Stimulated activated naive B cell treated with anti-CD40 and anti-IgM and Interleukin-4, amounts not matched to agents 10 μg/mL and 1 μg/mL and 100 μg/mL, for 72 hours (primary cell): ENCODE results near the gene MRPS17.
A peak's percentile ranks its signal among the peaks of the same experiment; 100 is the strongest.

Source experiments
- ATAC-seq, 2 donors: fragments of 150-1000 bp; cut with Tn5 transposase; replicated peaks; 2 replicates each; pipeline ENCODE4 v1.10.0; 2021; ENCODE audit warnings: moderate library complexity in 1 of 2
- DNase-seq: peaks from one replicate; pipeline ENCODE4 v3.0.0; 2021
- H3K27ac Mint-ChIP-seq: one replicate; pipeline ENCODE4 v1.8.0; 2022; ENCODE audit warnings: mild to moderate bottlenecking, mixed read lengths
- H3K27me3 Mint-ChIP-seq, 2 donors: one replicate each; pipeline ENCODE4 v1.8.0; 2022; ENCODE audit warnings: mixed read lengths in 2 of 2
- H3K36me3 Mint-ChIP-seq, 2 donors: one replicate each; pipeline ENCODE4 v1.8.0; 2022; ENCODE audit warnings: mixed read lengths in 2 of 2, mild to moderate bottlenecking in 1 of 2
- H3K4me1 Mint-ChIP-seq, 2 donors: one replicate each; pipeline ENCODE4 v1.8.0; 2022; ENCODE audit warnings: mixed read lengths in 2 of 2, mild to moderate bottlenecking in 1 of 2
- H3K4me3 Mint-ChIP-seq, 2 donors: one replicate each; pipeline ENCODE4 v1.8.0; 2022; ENCODE audit warnings: mild to moderate bottlenecking in 2 of 2, mixed read lengths in 2 of 2, moderate library complexity in 1 of 2
- H3K9me3 Mint-ChIP-seq, 2 donors: one replicate each; pipeline ENCODE4 v1.8.0; 2022; ENCODE audit warnings: mixed read lengths in 2 of 2, mild to moderate bottlenecking in 1 of 2

Gene MRPS17

DNA sequence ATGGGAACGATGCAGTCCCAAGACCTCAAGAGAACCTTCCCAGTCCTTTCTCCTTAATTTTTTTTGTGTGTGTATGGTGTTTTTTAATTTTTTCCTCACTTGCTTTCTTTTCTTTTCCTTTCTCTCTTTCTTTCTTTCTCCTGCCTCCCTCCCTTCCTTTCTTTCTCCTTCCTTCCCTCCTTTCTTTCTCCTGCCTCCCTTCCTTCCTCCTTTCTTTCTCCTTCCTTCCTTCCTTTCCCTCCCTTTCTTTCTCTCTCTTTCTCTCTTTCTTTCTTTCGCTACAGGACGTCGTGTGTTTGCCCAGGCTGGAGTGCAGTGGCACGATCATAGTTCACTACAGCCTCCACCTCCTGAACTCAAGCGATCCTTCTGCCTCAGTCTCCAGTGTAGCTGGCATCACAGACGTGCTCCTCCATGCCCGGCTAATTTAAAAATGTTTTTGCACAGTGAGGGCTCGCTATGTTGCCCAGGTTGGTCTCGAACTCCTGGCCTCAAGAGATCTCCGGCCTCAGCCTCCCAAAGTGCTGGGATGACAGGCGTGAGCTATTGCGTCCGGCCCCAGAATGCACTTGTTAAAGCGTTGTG lies 12.0 kb downstream of the MRPS17 start:
- Mint-ChIP-seq H3K27me3 (no peaks in the 10 kb centered on the region), H3K4me1 (peaks cover 16 to 28% of the 10 kb centered on the region in 2 donors), H3K9me3 (no peaks in the 10 kb centered on the region), H3K4me3 (peak overlapping the region; percentile 78 to 79), H3K27ac (peak overlapping the region; percentile 76), H3K36me3 (peaks cover 7 to 26% of the 10 kb centered on the region in 2 donors)
- no peak for ATAC-seq
- no peak for DNase-seq

DNA sequence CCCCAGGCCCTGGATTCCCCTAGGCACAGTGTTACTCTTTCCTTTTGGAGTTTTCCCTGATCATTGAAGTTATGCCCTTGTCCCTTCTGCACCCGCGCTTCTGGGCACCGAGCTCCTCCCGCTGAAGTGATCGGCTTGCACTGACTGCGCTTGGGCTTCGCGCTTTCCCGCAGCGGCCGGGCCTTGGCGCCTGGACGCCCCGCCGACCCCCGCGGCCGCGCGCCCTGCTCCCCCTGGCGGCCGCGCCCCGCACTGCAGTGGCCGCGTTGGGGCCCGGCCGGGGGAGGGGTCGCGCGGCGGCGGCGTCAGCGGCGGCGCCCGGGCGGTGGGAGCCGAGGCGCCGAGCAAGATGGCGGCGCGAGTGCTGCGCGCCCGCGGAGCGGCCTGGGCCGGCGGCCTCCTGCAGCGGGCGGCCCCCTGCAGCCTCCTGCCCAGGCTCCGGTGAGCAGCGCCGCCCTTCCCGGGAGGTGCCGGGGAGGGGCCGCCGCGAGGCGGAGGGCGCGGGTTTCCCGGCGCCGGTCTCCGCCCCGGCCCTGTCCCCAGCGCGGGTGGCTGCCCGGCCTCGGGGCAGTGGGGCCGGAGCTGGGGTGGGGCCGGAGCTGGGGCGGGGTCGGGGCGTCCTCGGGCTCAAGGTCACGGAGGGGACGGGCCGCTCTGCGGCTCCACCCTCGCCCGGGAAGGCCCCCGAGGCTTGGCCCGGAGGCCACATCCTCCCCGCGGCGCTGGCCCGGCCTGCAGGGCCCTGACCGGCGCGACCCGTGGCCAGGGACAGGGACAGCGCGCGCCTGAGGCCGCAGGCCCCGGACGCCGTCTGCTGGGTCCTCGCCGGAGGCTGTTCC lies 12.8 kb downstream of the MRPS17 start, which contains the start of gene NIPSNAP2:
TSS of gene NIPSNAP2 (plus strand) at position 325 of the 839 bp plus-strand sequence. CDS start at position 350, 25 bp downstream.
- H3K9me3 Mint-ChIP-seq = no peaks in the 10 kb centered on the region
- DNase-seq (peak; percentile 61), ATAC-seq (peak; percentile 84 to 87)
- peak within 1 kb of the TSS; percentile 88 to 94 for H3K4me3 Mint-ChIP-seq
- H3K27me3 Mint-ChIP-seq = no peaks in the 10 kb centered on the region
- H3K27ac Mint-ChIP-seq = peak within 1 kb of the TSS; percentile 94
- peaks cover 21 to 36% of the 10 kb centered on the region in 2 donors for H3K4me1 Mint-ChIP-seq
- H3K36me3 Mint-ChIP-seq = peaks cover 4 to 28% of the 10 kb centered on the region in 2 donors

DNA sequence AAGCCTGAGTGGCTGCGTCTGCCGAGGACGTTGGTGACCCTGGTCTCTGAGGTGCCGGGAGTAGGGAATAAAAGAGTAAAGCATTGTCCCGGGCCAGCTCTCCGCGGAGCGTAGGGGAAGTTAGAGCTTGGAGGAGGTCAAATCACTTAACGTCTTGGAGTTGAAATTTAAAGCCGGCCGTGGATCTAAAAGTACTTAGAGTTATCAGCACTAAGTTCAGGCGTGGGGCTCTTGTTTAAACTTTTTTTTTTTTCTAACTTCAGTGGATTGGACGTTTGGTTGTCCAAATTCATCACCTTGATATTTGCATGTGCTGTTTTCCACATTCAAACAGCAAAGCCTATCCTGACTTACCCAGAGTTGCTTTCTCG lies 13.4 kb downstream of the MRPS17 start:
- Mint-ChIP-seq H3K9me3 (no peaks in the 10 kb centered on the region), H3K27ac (peak overlapping the region; percentile 94), H3K36me3 (peaks cover 6 to 28% of the 10 kb centered on the region in 2 donors), H3K4me3 (peak overlapping the region; percentile 88 to 94), H3K4me1 (peaks cover 23 to 42% of the 10 kb centered on the region in 2 donors), H3K27me3 (no peaks in the 10 kb centered on the region)
- DNase-seq = no peak
- ATAC-seq = no peak

DNA sequence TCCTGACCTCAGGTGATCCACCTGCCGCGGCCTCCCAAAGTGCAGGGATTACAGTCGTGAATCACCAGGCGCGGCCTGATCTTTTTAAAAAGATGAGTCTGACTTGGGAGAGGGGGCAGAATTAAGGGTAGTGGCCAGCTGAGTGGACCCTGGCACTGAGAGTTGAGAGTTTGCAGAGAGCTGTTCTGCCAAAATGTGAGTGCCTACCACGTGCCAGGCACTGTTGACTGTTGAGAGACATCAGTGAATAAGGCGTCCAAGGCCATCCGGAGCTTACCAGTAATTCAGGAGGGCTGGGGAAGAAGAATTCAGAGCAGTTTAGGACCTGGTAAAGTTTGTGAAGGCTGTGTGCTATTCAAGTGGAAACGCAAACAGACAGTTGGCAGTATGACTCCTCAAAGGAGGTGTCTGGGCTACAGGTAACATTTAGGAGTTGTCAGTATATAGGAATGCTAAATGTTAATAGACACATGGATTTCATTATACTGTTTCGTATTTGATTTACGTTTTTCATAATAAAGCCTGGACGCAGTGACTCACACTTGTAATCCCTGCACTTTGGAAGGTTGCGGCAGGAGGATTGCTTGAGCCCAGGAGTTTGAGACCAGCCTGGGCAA lies 14.2 kb downstream of the MRPS17 start:
- Mint-ChIP-seq H3K27ac (no peak overlapping the region), H3K27me3 (no peaks in the 10 kb centered on the region), H3K36me3 (peaks cover 10 to 33% of the 10 kb centered on the region in 2 donors), H3K4me3 (peak overlapping the region; percentile 32 to 37), H3K9me3 (no peaks in the 10 kb centered on the region), H3K4me1 (peaks cover 26 to 50% of the 10 kb centered on the region in 2 donors)
- no peak for DNase-seq
- ATAC-seq = no peak

DNA sequence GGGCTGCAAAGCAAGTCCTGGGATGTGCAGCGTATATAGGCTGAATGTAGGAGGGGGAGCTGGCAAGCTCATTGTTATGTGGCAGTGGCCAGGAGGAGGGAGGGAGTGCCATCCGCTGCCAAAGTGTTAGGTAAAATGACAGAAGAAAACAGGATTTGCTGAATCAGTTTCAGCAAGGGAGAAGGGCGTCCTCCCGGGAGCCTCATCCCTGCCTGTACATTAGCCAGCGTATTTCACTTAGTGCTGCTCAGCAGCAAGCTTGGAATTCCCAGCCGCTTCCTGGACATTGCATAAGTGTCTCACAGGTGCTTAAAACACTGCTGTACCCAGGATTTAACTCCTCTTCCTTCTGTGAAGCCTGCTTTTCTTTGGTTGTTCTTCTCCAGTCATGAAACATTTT lies 15.2 kb downstream of the MRPS17 start:
- DNase-seq = no peak
- Mint-ChIP-seq H3K36me3 (peaks cover 10 to 33% of the 10 kb centered on the region in 2 donors), H3K4me3 (no peak overlapping the region), H3K9me3 (no peaks in the 10 kb centered on the region), H3K4me1 (peaks cover 28 to 55% of the 10 kb centered on the region in 2 donors), H3K27me3 (no peaks in the 10 kb centered on the region), H3K27ac (no peak overlapping the region)
- ATAC-seq = no peak

DNA sequence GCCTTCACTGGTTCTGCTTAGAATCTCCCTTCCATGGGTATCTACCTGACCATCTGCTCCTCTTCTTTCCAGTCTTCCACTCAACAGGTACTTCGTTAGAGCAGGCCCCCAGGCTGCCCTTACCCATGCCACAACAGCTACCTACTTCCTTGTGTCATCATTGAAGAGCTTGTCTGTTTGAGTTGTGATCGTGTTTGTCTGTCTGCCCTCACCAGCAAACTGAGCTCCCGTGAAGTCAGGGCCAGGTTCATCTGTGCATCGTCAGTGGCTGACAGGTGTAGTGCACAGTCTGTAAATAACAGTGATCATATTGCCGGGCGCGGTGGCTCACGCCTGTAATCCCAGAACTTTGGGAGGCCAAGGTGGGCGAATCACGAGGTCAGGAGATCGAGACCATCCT lies 17.7 kb downstream of the MRPS17 start:
- peaks cover 19 to 45% of the 10 kb centered on the region in 2 donors for H3K4me1 Mint-ChIP-seq
- DNase-seq (no peak), ATAC-seq (no peak)
- H3K4me3 Mint-ChIP-seq = no peak overlapping the region
- H3K27ac Mint-ChIP-seq = no peak overlapping the region
- no peaks in the 10 kb centered on the region for H3K9me3 Mint-ChIP-seq
- H3K36me3 Mint-ChIP-seq = peaks cover 10 to 33% of the 10 kb centered on the region in 2 donors
- H3K27me3 Mint-ChIP-seq = no peaks in the 10 kb centered on the region

DNA sequence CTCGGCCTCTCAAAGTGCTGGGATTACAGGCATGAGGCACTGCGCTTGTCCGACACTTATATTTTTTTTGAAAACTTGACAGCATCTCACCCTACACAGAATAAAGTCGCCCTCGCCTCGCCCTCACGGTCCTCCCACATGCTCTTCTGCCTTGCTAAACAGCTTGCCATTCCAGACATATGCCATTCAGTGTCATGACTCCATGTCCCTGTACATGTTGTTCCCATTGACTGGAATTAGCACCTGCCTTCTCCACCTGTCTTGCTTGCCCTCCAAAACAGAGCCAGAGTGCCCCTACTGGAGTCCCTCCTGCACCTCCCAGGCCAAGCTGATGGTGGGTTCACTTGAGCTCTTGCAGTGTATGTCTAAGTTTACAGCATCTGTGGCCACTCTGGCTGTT lies 18.9 kb downstream of the MRPS17 start:
- H3K27ac Mint-ChIP-seq = no peak overlapping the region

DNA sequence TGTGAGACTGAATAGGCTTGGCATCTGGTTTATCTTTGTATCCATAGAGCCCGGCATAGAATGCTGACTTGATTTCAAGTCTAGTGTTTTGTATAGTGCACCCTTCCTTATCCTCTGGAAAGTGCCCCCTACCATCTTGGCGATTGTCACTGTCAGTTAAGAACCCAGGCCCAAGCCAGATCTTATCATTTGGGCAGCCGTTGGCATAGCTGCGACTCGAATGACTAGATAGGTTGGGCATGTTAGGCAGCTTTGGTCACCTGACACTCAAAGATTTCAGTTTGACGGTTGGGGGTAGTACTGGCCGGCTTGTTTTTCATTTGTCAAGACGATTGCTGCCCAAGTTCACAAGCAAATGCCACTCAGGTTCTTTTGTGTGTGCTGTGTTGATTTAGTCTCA lies 19.3 kb downstream of the MRPS17 start:
- H3K4me1 Mint-ChIP-seq = peaks cover 21 to 49% of the 10 kb centered on the region in 2 donors

More for the DNA sequence above, 18.9 kb downstream of the MRPS17 start:
- peaks cover 10 to 33% of the 10 kb centered on the region in 2 donors for H3K36me3 Mint-ChIP-seq
- H3K4me3 Mint-ChIP-seq = no peak overlapping the region
- H3K4me1 Mint-ChIP-seq = peaks cover 25 to 53% of the 10 kb centered on the region in 2 donors
- ATAC-seq (no peak), DNase-seq (no peak)
- no peaks in the 10 kb centered on the region for H3K9me3 Mint-ChIP-seq
- no peaks in the 10 kb centered on the region for H3K27me3 Mint-ChIP-seq

DNA sequence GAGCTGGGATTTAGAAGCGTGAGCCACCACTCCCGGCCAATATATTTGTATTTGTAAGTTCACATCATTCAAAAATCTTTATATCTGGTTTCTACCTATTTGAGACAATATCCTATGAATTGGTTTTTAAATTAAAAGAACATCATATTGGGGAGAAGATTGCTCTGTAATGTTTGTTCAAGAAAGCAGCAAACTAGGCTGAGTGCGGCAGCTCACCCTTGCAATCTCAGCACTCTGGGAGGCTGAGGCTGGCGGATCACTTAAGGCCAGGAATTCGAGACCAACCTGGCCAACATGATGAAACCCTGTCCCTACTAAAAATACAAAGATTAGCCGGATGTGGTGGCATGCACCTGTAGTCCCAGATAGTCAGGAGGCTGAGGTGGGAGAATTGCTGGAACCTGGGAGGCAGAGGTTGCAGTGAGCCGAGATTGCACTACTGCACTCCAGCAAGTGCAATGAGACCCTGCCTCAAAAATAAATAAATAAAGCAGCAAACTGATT lies 22.1 kb downstream of the MRPS17 start:
- H3K27ac Mint-ChIP-seq = no peak overlapping the region
- H3K9me3 Mint-ChIP-seq = no peaks in the 10 kb centered on the region
- DNase-seq = no peak
- H3K27me3 Mint-ChIP-seq = no peaks in the 10 kb centered on the region
- H3K36me3 Mint-ChIP-seq = peaks cover 6 to 20% of the 10 kb centered on the region in 2 donors
- peaks cover 19 to 38% of the 10 kb centered on the region in 2 donors for H3K4me1 Mint-ChIP-seq
- H3K4me3 Mint-ChIP-seq = no peak overlapping the region
- ATAC-seq = no peak

More for the DNA sequence above, 19.3 kb downstream of the MRPS17 start:
- peaks cover 10 to 30% of the 10 kb centered on the region in 2 donors for H3K36me3 Mint-ChIP-seq
- no peak overlapping the region for H3K4me3 Mint-ChIP-seq
- H3K27ac Mint-ChIP-seq = no peak overlapping the region
- no peaks in the 10 kb centered on the region for H3K9me3 Mint-ChIP-seq
- no peaks in the 10 kb centered on the region for H3K27me3 Mint-ChIP-seq
- ATAC-seq = no peak
- no peak for DNase-seq

DNA sequence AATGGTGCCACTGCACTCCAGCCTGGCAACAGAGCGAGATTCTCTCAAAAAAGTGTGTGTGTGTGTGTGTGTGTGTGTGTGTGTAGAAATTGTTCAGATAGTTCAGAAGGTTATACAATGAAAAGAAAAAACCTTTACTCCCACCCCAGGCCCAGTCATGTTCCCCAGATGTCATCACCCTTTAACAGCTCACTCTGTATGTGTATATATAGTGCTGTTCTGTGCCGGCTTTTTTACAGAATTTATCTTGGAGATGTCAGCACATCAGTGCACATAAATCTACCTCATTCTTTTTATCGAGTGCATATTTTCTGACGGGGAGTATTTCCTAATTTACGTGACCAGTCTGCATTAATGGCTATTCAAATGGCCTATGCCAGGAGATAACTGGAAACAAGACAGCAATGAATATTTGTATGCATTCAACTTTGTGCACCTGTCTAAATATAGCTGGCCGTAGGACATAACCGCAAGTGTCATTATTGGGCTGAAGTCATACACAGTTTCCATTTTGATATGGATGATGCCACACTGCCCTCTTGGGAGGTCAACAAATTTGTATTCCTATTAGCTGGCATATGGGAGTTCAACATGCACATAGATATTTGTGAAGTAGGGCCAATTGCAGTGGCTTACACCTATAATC lies 24.4 kb downstream of the MRPS17 start:
- DNase-seq (no peak), ATAC-seq (no peak)
- Mint-ChIP-seq H3K27ac (no peak overlapping the region), H3K9me3 (no peaks in the 10 kb centered on the region), H3K4me1 (peaks cover 10 to 15% of the 10 kb centered on the region in 2 donors), H3K36me3 (peaks cover 16 to 24% of the 10 kb centered on the region in 2 donors), H3K27me3 (no peaks in the 10 kb centered on the region), H3K4me3 (no peak overlapping the region)

DNA sequence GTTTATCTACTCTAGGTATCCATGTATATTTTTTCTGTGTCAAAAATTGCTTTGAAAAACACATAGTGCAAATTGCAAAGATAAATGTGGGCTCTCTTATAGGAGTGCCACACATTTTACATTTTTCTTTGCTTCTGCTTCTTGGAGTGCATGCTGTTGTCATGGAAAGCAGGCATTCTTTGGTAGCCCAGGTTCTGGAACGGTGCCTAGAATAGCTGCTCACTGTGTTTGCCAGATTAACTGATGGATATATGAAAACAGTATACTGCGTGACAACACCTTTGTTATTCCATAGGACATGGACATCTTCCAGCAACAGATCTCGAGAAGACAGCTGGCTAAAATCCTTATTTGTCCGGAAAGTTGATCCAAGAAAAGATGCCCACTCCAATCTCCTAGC lies 26.2 kb downstream of the MRPS17 start:
- peaks cover 8 to 11% of the 10 kb centered on the region in 2 donors for H3K4me1 Mint-ChIP-seq

DNA sequence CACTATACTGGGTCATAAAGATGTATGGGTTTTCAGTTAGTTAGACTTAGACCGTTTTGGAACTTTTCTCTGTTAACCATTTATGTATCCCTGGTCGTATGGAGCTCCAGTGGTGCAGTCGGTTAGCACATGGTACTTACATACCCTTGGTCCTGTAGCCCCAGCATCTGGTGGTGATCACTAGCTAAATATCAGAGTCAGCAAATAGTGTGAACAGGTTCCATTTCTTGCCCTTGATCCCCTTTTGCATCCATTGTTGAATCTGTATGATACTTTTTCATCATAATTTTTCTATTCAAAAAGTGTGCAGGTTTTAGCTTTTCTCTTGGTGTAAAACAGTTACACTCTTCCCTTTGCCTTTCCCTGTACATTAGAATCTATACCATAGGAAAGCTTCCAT lies 28.6 kb downstream of the MRPS17 start:
- ATAC-seq (no peak), DNase-seq (no peak)
- Mint-ChIP-seq H3K36me3 (peaks cover 22 to 27% of the 10 kb centered on the region in 2 donors), H3K27me3 (no peaks in the 10 kb centered on the region), H3K27ac (no peak overlapping the region), H3K4me1 (peaks cover under 1 to 4% of the 10 kb centered on the region in 2 donors), H3K9me3 (no peaks in the 10 kb centered on the region), H3K4me3 (no peak overlapping the region)

More for the DNA sequence above, 26.2 kb downstream of the MRPS17 start:
- H3K36me3 Mint-ChIP-seq = peaks cover 22 to 27% of the 10 kb centered on the region in 2 donors
- DNase-seq (no peak), ATAC-seq (no peak)
- H3K27ac Mint-ChIP-seq = no peak overlapping the region
- H3K4me3 Mint-ChIP-seq = no peak overlapping the region
- H3K27me3 Mint-ChIP-seq = no peaks in the 10 kb centered on the region
- H3K9me3 Mint-ChIP-seq = no peaks in the 10 kb centered on the region

DNA sequence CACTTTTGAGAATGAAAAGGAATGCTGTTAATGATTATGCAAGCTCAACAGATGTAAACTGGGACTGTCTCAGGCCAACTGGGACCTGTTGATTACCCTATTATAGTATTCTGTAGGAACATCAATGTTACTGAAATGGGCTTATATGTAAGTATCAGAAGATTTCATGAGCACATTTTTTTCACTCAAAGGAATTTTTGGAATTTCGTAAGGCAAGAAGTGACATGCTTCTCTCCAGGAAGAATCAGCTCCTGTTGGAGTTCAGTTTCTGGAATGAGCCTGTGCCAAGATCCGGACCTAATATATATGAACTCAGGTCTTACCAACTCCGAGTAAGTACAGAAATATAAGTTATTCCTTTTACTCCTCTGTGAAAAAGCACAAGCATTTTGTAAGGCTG lies 31.9 kb downstream of the MRPS17 start:
- H3K27ac Mint-ChIP-seq = no peak overlapping the region
- no peaks in the 10 kb centered on the region for H3K9me3 Mint-ChIP-seq
- no peaks in the 10 kb centered on the region for H3K27me3 Mint-ChIP-seq
- H3K4me1 Mint-ChIP-seq = no peaks in the 10 kb centered on the region
- no peak overlapping the region for H3K4me3 Mint-ChIP-seq
- H3K36me3 Mint-ChIP-seq = peaks cover 32 to 33% of the 10 kb centered on the region in 2 donors
- DNase-seq = no peak
- ATAC-seq = no peak

DNA sequence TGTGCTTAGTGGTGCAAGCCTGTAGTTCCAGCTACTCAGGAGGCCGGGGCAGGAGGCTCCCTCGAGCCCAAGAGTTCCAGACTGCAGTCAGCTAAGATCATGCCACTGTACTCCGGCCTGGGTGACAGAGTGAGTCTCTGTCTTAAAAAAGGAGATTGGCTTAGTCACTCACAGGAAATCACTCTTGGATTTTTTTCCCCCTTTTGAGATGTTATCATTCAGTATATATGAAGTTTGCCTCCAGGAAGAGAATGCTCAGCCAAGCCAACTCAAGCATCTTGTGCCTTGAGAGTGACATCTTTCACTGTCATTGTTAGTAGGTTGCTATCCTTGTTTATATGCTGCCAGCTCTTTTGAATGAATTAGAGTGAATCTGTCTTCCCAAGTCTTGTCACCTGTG lies 40.7 kb downstream of the MRPS17 start:
- peaks cover 26 to 57% of the 10 kb centered on the region in 2 donors for H3K36me3 Mint-ChIP-seq
- DNase-seq (no peak), ATAC-seq (no peak)
- H3K4me3 Mint-ChIP-seq = no peak overlapping the region
- H3K4me1 Mint-ChIP-seq = peaks cover 3 to 4% of the 10 kb centered on the region in 2 donors
- no peaks in the 10 kb centered on the region for H3K9me3 Mint-ChIP-seq
- H3K27ac Mint-ChIP-seq = no peak overlapping the region
- H3K27me3 Mint-ChIP-seq = no peaks in the 10 kb centered on the region
